Suprapubic skin (tissue), 4 donors: ENCODE measurements around the gene MYL12A. TPM values are rescaled to one million over a fixed set of nuclear protein-coding genes. Genes with fewer than 3 reads are reported as not detected.

ENCODE experiments used
- DNase-seq, 2 donors: peaks; one replicate each; pipeline ENCODE4 v3.0.0-alpha.2; 2019; ENCODE audit warnings: low spot score in 2 of 2
- H3K27ac ChIP-seq: fragments of 200-600 bp; sonication (generic); one replicate; pipeline ENCODE4 v1.5.1; 2019
- H3K27me3 ChIP-seq: fragments of 200-600 bp; sonication (generic); one replicate; pipeline ENCODE4 v1.5.1; 2019
- H3K36me3 ChIP-seq: fragments of 200-600 bp; sonication (generic); one replicate; pipeline ENCODE4 v1.5.1; 2019
- H3K4me1 ChIP-seq: fragments of 200-600 bp; sonication (generic); one replicate; pipeline ENCODE4 v1.5.1; 2019
- H3K4me3 ChIP-seq: fragments of 200-600 bp; sonication (generic); one replicate; pipeline ENCODE4 v1.5.1; 2019; ENCODE audit warnings: mild to moderate bottlenecking
- H3K9me3 ChIP-seq: fragments of 200-600 bp; sonication (generic); one replicate; pipeline ENCODE4 v1.5.1; 2019
- EP300 ChIP-seq: sonication (generic); formaldehyde crosslinking; IDR thresholded peaks from one replicate; pipeline ENCODE4 v1.6.1; 2017; ENCODE audit warnings: antibody characterized with exemption
- POLR2A ChIP-seq, 2 donors: fragments of 450-650 bp; IDR thresholded peaks; one replicate each; pipeline ENCODE4 v1.6.1; 2017; ENCODE audit warnings: antibody characterized with exemption in 2 of 2, mild to moderate bottlenecking in 2 of 2, moderate library complexity in 2 of 2
- POLR2AphosphoS5 ChIP-seq, 3 donors: sonication (generic); formaldehyde crosslinking; IDR thresholded peaks; one replicate each; pipeline ENCODE4 v1.6.1; 2017; ENCODE audit warnings: antibody characterized with exemption in 3 of 3
- WGBS: methylation state at CpG from one replicate; pipeline ENCODE4 v1.1.5; 2018; 5-methylcytosine and 5-hydroxymethylcytosine counted together
- total RNA-seq, 4 donors: library from RNA; depleted of rRNA; stranded (reverse); fragments of >200 nt; gene quantifications; one replicate each; pipeline ENCODE4 v1.1.0, GENCODE V29; 2016
- TF ChIP-seq, protein P1 (sequence below), 2 donors: fragments of 200-600 bp in 1 of 2; fragments of 450-650 bp in 1 of 2; sonication (generic) in 1 of 2; IDR thresholded peaks; one replicate each; pipeline ENCODE4 v1.5.1; 2016 to 2019; ENCODE audit warnings: antibody characterized with exemption in 2 of 2, mild to moderate bottlenecking in 1 of 2, moderate library complexity in 1 of 2

Gene MYL12A
- total RNA-seq, 4 donors from 2014 or later, result 190 to 259 (median 242) TPM

DNA sequence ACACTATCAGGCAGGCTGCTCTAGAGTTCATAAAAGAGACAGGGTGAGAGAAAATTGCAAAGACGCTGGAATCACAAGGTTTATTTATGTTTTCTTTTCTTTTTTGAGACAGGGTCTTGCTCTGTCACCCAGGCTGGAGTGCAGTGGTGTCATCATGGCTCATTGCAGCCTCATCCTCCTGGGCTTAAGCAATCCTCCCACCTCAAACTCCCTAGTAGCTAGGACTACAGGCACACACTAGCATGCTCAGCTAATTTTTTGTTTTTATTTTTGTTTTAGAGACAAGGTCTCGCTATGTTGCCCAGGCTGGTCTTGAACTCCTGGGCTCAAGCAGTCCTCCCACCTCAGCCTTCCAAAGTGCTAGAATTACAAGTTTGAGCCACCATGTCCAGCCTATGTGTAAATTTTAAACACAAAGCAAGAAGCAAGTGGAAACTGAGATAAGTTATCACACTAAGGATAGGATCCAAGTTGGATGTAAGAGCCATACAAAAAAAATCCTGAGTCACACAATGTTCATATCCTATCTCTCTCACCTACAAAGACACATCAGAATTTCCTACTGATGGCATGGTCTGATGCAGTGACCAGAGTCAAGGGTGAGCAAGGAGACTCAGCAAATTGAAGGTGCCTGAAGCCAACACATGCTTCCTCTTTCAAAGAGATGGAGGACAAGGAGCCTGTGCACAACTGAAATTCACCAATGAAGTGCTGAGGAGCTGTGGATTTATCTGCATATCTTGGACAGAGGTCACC is 45.8 kb downstream of the MYL12A start:
- no peak for TF ChIP-seq POLR2AphosphoS5 (IDR thresholded peaks at IDR 0.05)
- no peak for DNase-seq
- H3K9me3 ChIP-seq, result no peaks in the 10 kb centered on the region
- no peaks in the 10 kb centered on the region for H3K36me3 ChIP-seq
- WGBS, result 88% methylated on average over 2 of the region's 2 CpGs
- no peak overlapping the region for H3K4me3 ChIP-seq
- H3K27me3 ChIP-seq, result no peaks in the 10 kb centered on the region
- H3K27ac ChIP-seq, result no peak overlapping the region
- H3K4me1 ChIP-seq, result peaks cover 8% of the 10 kb centered on the region

DNA sequence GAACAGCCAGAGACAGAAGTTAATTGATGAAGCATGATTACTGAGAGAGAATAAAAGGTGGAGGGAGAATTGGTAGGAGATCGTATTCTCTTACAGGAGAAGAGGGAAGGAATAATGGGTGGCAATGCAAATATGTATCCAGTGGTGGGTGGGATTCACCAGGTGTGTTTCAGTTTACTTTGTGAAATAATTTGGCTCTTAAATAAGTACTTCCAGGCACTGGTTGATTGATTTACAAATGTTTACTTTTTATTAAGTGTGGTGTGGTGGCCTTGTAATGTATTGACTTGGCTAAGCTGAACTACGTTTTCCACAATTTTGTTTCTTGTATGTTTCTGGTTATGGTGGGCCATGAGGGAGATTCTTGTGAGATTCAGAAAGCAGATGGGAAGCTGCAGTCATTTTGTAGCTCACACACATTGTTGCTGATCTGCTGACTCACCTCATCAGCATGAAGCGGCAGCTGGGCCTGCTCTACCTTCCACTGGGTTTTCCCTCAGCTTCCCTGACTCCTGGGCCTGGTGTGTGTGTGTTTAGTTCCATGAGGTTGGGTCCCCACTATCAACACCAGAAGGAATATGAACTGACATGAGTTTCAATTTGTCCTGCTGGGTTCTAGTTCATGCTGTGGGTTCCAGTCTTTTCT is 47.0 kb downstream of the MYL12A start:
- TF ChIP-seq POLR2AphosphoS5 (IDR thresholded peaks at IDR 0.05), result no peak
- TF ChIP-seq, protein P1, sequence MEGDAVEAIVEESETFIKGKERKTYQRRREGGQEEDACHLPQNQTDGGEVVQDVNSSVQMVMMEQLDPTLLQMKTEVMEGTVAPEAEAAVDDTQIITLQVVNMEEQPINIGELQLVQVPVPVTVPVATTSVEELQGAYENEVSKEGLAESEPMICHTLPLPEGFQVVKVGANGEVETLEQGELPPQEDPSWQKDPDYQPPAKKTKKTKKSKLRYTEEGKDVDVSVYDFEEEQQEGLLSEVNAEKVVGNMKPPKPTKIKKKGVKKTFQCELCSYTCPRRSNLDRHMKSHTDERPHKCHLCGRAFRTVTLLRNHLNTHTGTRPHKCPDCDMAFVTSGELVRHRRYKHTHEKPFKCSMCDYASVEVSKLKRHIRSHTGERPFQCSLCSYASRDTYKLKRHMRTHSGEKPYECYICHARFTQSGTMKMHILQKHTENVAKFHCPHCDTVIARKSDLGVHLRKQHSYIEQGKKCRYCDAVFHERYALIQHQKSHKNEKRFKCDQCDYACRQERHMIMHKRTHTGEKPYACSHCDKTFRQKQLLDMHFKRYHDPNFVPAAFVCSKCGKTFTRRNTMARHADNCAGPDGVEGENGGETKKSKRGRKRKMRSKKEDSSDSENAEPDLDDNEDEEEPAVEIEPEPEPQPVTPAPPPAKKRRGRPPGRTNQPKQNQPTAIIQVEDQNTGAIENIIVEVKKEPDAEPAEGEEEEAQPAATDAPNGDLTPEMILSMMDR (IDR thresholded peaks at IDR 0.05), result no peak
- no peak for TF ChIP-seq POLR2A (IDR thresholded peaks at IDR 0.05)
- TF ChIP-seq EP300, result no peak
- H3K27me3 ChIP-seq, result no peaks in the 10 kb centered on the region
- 66% methylated on average over 3 of the region's 3 CpGs for WGBS
- H3K36me3 ChIP-seq, result no peaks in the 10 kb centered on the region
- peaks cover 8% of the 10 kb centered on the region for H3K4me1 ChIP-seq
- no peak for DNase-seq
- H3K27ac ChIP-seq, result no peak overlapping the region
- H3K4me3 ChIP-seq, result no peak overlapping the region
- H3K9me3 ChIP-seq, result no peaks in the 10 kb centered on the region

DNA sequence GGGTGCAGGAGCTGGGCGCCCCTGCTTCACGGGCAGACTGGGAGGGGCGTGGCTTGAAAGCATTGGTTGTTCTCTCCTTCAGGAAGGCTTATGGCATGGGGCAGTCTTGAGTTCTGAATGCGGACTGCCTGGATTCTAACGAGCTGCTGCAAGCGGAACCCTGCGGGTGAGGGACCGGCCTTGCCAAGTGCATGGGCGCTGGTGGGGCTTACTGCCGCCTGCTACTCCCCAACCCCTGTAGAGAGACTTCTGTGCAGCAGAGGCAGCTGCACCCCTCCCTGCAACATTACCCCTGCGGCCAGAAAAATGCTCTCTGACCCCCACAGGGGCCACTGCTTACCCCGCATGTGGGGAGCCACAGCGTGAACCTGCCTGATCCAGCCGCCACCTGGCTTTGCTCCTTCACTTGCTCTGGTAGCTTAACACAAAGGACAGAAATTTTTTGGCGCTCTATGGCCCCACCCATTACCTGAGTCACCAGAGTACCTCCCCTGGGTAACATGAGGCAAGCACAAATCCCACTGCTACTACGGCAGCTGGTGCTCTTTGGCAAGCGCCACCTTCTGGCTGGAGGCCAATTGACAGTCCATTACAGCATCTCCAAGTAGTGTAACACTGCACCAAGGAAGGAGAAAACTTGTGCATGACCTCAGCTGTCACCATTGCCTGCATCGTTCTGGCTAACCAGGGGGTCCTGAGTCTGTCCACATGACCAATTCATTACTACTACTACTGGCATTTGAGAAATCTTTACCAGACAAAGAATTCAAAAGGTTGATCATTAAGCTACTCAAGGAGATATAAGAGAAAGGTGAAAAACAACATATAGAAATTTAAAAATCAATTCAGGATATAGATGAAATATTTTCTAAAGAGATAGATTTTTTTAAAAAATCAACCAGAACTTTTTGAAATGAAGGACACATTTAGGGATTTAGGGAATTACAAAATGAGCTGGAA is 49.7 kb downstream of the MYL12A start:
- peak; percentile 90 to 91 for DNase-seq
- TF ChIP-seq POLR2A (IDR thresholded peaks at IDR 0.05), result no peak
- no peak for TF ChIP-seq EP300
- TF ChIP-seq POLR2AphosphoS5 (IDR thresholded peaks at IDR 0.05), result peak in 2 of 3 donors; percentile 11 to 56
- TF ChIP-seq, protein P1 (IDR thresholded peaks at IDR 0.05), result peak in 1 of 2 donors; percentile 35
- no peaks in the 10 kb centered on the region for H3K27me3 ChIP-seq

DNA sequence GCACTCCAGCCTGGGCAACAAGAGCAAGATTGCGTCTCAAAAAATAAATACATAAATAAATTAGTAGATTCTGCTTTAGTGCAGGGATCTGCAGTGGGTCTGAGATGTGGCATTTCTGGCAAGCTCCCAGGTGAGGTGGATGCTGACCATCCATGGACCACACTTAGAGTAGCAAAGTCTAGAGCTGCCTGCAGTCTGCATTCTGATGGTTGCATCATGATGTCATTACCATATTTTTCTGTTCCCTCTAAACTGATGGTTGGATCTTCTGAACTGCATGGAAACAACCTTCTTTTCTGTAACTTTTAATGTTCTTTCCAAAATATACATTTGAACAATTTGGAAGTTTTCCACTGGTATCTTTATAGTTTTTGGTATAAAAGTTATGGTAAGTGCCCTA is 57.2 kb downstream of the MYL12A start:
- no peaks in the 10 kb centered on the region for H3K27me3 ChIP-seq
- H3K9me3 ChIP-seq, result no peaks in the 10 kb centered on the region
- TF ChIP-seq EP300 (no peak), POLR2AphosphoS5 (IDR thresholded peaks at IDR 0.05) (no peak), POLR2A (IDR thresholded peaks at IDR 0.05) (no peak)
- TF ChIP-seq, protein P1 (IDR thresholded peaks at IDR 0.05), result no peak
- no peak overlapping the region for H3K27ac ChIP-seq
- H3K4me1 ChIP-seq, result peaks cover 15% of the 10 kb centered on the region
- H3K4me3 ChIP-seq, result no peak overlapping the region
- WGBS, result 100% methylated on average over 1 of the region's 1 CpG
- no peaks in the 10 kb centered on the region for H3K36me3 ChIP-seq
- DNase-seq, result no peak

More for the DNA sequence above, 49.7 kb downstream of the MYL12A start:
- no peaks in the 10 kb centered on the region for H3K9me3 ChIP-seq
- H3K36me3 ChIP-seq, result no peaks in the 10 kb centered on the region
- H3K4me1 ChIP-seq, result peaks cover 8% of the 10 kb centered on the region
- peak overlapping the region; percentile 64 for H3K4me3 ChIP-seq
- WGBS, result 14% methylated on average over 15 of the region's 18 CpGs
- peak overlapping the region; percentile 79 for H3K27ac ChIP-seq

DNA sequence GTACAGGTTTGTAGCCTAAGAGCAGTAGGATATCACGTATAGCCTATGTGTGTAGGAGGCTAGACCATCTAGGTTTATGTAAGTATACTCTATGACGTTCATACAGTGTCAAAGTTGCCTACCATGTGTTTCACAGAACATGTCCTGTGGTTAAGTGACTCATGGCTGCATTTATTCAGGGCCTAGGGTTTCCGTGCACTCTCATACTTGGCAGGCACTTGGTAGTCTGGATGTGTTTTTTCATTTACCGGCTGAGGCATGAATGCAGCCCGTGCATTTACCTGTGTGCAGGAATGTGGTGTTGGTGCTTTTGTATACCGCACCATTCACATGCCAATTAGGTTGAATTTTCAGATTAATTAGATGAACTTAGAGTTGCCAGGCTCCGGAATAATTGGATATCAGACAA is 57.8 kb downstream of the MYL12A start:
- H3K4me3 ChIP-seq, result no peak overlapping the region
- H3K4me1 ChIP-seq, result peaks cover 15% of the 10 kb centered on the region
- H3K9me3 ChIP-seq, result no peaks in the 10 kb centered on the region
- no peaks in the 10 kb centered on the region for H3K27me3 ChIP-seq
- H3K27ac ChIP-seq, result peak overlapping the region; percentile 83
- no peaks in the 10 kb centered on the region for H3K36me3 ChIP-seq
- TF ChIP-seq POLR2A (IDR thresholded peaks at IDR 0.05) (no peak), POLR2AphosphoS5 (IDR thresholded peaks at IDR 0.05) (peak in 2 of 3 donors; percentile 54 to 83)
- 32% methylated on average over 7 of the region's 7 CpGs for WGBS
- DNase-seq, result no peak

Other genes with a start within 250 kb of the MYL12A start
- gene LPIN2, start 234.7 kb upstream of the MYL12A start, total RNA-seq, result 10 to 100 TPM in 1 of 4 donors, 1 to 10 TPM in 3; 7.2 to 11.2 (median 9.1) TPM
- 1 to 10 TPM in 3 of 4 donors, under 1 TPM in 1; 0.99 to 2.1 (median 1.6) TPM for gene MYOM1, start 27.8 kb upstream of the MYL12A start, total RNA-seq
- gene MYL12B, start 14.3 kb downstream of the MYL12A start, total RNA-seq, result 100 to 1,000 TPM; 182 to 333 (median 295) TPM
- 100 to 1,000 TPM in 2 of 4 donors, 10 to 100 TPM in 2; 89.4 to 122 (median 108) TPM for gene TGIF1, start 202.4 kb downstream of the MYL12A start, total RNA-seq